ENCODE measurements around the gene ARMC8. TPM values are rescaled to one million over a fixed set of nuclear protein-coding genes. Genes with fewer than 3 reads are reported as not detected.

Gene ARMC8, protein sequence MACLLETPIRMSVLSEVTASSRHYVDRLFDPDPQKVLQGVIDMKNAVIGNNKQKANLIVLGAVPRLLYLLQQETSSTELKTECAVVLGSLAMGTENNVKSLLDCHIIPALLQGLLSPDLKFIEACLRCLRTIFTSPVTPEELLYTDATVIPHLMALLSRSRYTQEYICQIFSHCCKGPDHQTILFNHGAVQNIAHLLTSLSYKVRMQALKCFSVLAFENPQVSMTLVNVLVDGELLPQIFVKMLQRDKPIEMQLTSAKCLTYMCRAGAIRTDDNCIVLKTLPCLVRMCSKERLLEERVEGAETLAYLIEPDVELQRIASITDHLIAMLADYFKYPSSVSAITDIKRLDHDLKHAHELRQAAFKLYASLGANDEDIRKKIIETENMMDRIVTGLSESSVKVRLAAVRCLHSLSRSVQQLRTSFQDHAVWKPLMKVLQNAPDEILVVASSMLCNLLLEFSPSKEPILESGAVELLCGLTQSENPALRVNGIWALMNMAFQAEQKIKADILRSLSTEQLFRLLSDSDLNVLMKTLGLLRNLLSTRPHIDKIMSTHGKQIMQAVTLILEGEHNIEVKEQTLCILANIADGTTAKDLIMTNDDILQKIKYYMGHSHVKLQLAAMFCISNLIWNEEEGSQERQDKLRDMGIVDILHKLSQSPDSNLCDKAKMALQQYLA
- total RNA-seq: 61.8 TPM

DNA sequence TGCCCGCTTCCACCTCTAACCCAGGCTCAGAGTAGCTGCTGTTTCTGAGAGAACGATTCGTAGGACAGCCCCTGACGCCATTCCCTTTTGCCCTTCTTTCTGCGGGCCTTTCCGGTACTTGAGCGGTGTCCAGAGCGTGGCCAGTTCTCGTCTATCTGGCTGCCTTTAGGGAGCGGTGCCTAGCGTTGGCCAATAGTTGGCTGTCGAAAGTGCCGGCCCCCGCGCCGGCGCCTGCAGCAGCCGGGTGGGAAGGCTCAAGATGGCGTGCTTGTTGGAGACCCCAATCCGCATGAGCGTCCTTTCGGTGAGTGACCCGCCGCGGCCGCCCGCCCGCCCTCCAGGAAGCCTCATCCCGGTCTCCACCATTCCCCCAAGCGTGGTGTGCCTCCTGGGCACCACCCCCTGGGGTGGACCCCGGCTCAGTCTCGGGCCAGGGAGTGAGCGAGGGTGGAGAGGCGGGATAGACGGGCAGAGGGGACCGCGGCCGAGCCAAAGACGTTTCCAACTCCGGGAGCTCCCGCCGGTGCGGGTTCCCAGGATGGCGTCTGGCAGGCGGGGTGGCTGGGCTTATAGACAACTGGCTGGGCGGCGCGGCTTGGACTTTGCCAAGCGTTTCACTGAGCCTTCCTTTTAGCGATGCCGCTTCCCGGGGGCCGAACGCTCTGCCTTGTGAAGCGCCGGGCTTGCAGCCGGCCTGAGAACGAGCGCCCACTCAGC, at the start of gene ARMC8:
TSS of gene ARMC8 (plus strand) at position 6 of the 717 bp plus-strand sequence. CDS start at position 260, 254 bp downstream.

DNA sequence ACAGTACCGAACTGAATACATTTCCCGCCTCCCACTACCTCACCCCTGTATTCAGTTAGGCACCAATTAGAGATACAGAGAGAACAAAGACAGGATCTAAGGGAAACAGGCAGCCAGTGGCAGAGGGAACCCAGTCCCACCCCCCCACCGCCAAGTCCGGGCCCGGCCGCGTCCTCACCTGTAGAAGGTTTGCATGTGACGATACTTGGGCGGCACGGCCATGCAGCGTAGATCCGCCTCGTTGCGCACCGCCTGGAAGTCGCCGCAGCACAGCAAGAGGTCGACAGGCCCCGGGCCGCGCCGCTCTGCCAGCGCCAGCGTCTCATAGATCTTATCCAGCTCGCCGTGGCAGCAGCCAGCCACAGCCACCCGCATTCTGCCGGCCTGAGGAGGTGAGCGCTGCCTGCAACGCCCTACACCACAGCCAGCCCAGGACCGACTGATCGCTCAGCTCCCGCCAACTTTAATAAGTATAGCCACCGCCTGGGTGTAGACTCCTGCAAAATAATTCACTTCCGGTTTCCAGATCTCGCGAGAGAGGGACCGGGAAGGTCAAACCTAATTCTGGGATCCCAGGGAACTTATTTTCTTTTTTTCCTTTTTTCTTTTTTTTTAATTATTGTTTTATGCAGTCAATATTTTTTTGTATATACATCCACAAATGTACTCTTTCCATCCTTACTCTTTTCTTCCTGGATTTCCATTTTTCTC, 12.5 kb upstream of the ARMC8 start, which contains the start of gene DBR1:
TSS of gene DBR1 (minus strand) at position 501 of the 711 bp plus-strand sequence. CDS start at position 375, 126 bp downstream.

DNA sequence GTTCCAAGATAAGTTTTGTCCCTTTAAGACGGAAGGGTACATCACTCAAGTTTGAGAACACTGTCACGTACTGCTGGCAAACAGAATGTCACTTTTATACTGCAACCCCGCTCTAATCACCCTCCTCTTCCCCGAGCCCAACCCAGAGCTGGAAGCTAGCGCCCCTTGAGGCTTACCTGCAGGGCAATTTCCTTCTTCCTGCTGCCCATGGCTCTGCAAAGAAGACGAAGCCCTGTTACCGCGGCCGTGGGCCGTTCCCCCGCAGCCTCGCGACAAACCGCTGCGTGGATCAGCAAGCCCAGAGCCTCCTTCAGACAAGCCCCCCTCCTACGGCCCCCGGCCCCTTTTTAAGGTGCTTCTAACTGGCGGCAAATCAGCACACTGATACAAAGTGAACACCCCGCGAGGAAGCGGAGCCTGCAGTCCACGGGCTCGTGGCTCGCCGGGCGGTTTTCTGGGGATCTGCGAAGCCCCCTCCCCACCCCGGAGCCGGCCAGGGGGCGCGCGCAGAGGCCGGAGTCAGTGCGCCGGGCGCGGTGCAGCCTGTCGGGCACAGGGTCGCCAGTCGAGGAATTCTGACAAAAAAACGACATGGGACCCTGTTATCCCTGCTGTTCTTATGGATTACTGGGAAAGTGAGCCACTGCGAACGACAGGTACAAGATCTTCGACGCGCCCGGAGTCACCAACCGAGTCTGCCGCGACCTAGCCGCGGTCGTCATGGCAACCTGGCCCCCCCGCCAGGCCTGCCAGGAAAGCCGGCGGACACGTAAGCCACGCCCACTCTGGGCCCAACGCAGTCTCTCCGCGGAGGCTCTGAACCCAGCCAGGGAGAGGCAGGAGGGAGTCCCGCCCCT, 142.3 kb downstream of the ARMC8 start, which contains the start of gene NME9:
TSS of gene NME9 (minus strand) at position 725 of the 857 bp plus-strand sequence. CDS start at position 209, 516 bp downstream.

Other genes with a start within 250 kb of the ARMC8 start
- gene CLDN18, start 177.1 kb upstream of the ARMC8 start, total RNA-seq: 0.29 TPM
- gene DZIP1L, start 71.7 kb upstream of the ARMC8 start, total RNA-seq: 53.6 TPM
- gene A4GNT, start 54.9 kb upstream of the ARMC8 start, total RNA-seq: not detected
- gene DBR1, start 12.4 kb upstream of the ARMC8 start, total RNA-seq: 18.3 TPM
- gene NME9, start 142.6 kb downstream of the ARMC8 start, total RNA-seq: 1.6 TPM
- gene MRAS, start 161.3 kb downstream of the ARMC8 start, total RNA-seq: 31.3 TPM
- gene ESYT3, start 247.3 kb downstream of the ARMC8 start, total RNA-seq: 3.4 TPM